Measurements from ENCODE around the gene CDRT15. TPM values are rescaled to one million over a fixed set of nuclear protein-coding genes. Genes with fewer than 3 reads are reported as not detected.

CDRT15 gene
- not detected in 5 replicates for total RNA-seq (2022; extraction: Qiagen RNA extraction; ENCODE audit: low read depth)

GRCh38 chr17:14236762-14237161, at the start of gene CDRT15:
Gene CDRT15, minus strand, starts transcription at chr17:14236862. Its CDS starts 29 bp downstream, at chr17:14236833.

Other genes with a start within 250 kb of the CDRT15 start
- 18.6 to 20.8 TPM (median 19.7 TPM) in 5 replicates for gene COX10, start 167.4 kb downstream of the CDRT15 start, total RNA-seq (2022; extraction: Qiagen RNA extraction; ENCODE audit: low read depth)
- 0.18 to 0.49 TPM (median 0.37 TPM) in 5 replicates for gene HS3ST3B1, start 64.2 kb upstream of the CDRT15 start, total RNA-seq (2022; extraction: Qiagen RNA extraction; ENCODE audit: low read depth)